GM23338 (cell line): ENCODE data around the gene SLC8A1. TPM values are rescaled to one million over a fixed set of nuclear protein-coding genes. Genes with fewer than 3 reads are reported as not detected.

ENCODE experiments used
- ATAC-seq: fragments of 200-7000 bp; cut with Tn5 transposase; 3 replicates; pipeline ENCODE4 v1.9.1; 2020
- DNase-seq: peaks from one replicate; pipeline ENCODE4 v3.0.0-alpha.2; 2015; ENCODE audit warnings: low spot score
- H2AFZ ChIP-seq: fragments of 200-600 bp; sonication (generic); 2 replicates; pipeline ENCODE4 v1.8.0; 2016; ENCODE audit warnings: antibody characterized with exemption, mild to moderate bottlenecking, moderate library complexity
- H3F3A ChIP-seq: fragments of 200-600 bp; sonication (generic); replicated peaks from 2 replicates; pipeline ENCODE4 v1.8.0; 2017; ENCODE audit warnings: antibody characterized with exemption, mixed run types, low read depth
- H3K27ac ChIP-seq: fragments of 200-600 bp; sonication (generic); 2 replicates; pipeline ENCODE4 v1.6.1; 2016; ENCODE audit warnings: low read depth
- H3K27me3 ChIP-seq: fragments of 200-600 bp; sonication (generic); 2 replicates; pipeline ENCODE4 v1.8.0; 2016; ENCODE audit warnings: mild to moderate bottlenecking, mixed run types, moderate library complexity; ENCODE audit not compliant: insufficient read depth
- H3K36me3 ChIP-seq: fragments of 200-600 bp; sonication (generic); 2 replicates; pipeline ENCODE4 v1.8.0; 2016; ENCODE audit warnings: mild to moderate bottlenecking; ENCODE audit not compliant: insufficient read depth
- H3K4me1 ChIP-seq: fragments of 200-600 bp; sonication (generic); 2 replicates; pipeline ENCODE4 v1.8.0; 2016; ENCODE audit warnings: mild to moderate bottlenecking, moderate library complexity; ENCODE audit not compliant: insufficient read depth
- H3K4me2 ChIP-seq: fragments of 200-600 bp; sonication (generic); 2 replicates; pipeline ENCODE4 v1.7.1; 2017; ENCODE audit warnings: mixed run types
- H3K4me3 ChIP-seq: fragments of 200-600 bp; sonication (generic); 2 replicates; pipeline ENCODE4 v1.6.1; 2016; ENCODE audit warnings: mixed run types
- H3K79me2 ChIP-seq: fragments of 200-600 bp; sonication (generic); replicated peaks from 2 replicates; pipeline ENCODE4 v1.8.0; 2017; ENCODE audit warnings: mild to moderate bottlenecking; ENCODE audit not compliant: insufficient read depth
- H3K9me2 ChIP-seq: fragments of 200-600 bp; sonication (generic); 2 replicates; pipeline ENCODE4 v1.8.0; 2017; ENCODE audit not compliant: insufficient read depth
- H4K20me1 ChIP-seq: fragments of 200-600 bp; sonication (generic); replicated peaks from 2 replicates; pipeline ENCODE4 v1.8.0; 2017; ENCODE audit warnings: mild to moderate bottlenecking; ENCODE audit not compliant: insufficient read depth
- H3K27ac Mint-ChIP-seq: 2 replicates; pipeline ENCODE4 v1.8.0; 2020; ENCODE audit warnings: inconsistent platforms, mild to moderate bottlenecking, moderate library complexity, mixed read lengths
- H3K27me3 Mint-ChIP-seq: 3 replicates; pipeline ENCODE4 v1.8.0; 2022; ENCODE audit warnings: low read depth, mild to moderate bottlenecking, moderate library complexity, mixed read lengths, inconsistent platforms; ENCODE audit not compliant: insufficient read depth, poor library complexity
- H3K36me3 Mint-ChIP-seq: 3 replicates; pipeline ENCODE4 v1.8.0; 2021; ENCODE audit warnings: low read depth, mild to moderate bottlenecking, inconsistent platforms, moderate library complexity, mixed read lengths
- H3K4me1 Mint-ChIP-seq: 3 replicates; pipeline ENCODE4 v1.8.0; 2020; ENCODE audit warnings: mild to moderate bottlenecking, inconsistent platforms, mixed read lengths
- H3K4me3 Mint-ChIP-seq: 3 replicates; pipeline ENCODE4 v1.8.0; 2021; ENCODE audit warnings: moderate library complexity, mild to moderate bottlenecking, inconsistent platforms, mixed read lengths
- H3K9me3 Mint-ChIP-seq: 3 replicates; pipeline ENCODE4 v1.8.0; 2020; ENCODE audit warnings: moderate library complexity, mild to moderate bottlenecking, inconsistent platforms, mixed read lengths
- CREB1 ChIP-seq: fragments of 250-450 bp; sonication (Bioruptor Pico); IDR thresholded peaks from 2 replicates; pipeline ENCODE4 v1.5.0; 2020; ENCODE audit warnings: low read depth, mild to moderate bottlenecking, moderate library complexity
- ETS1 ChIP-seq: IDR thresholded peaks from 2 replicates; pipeline ENCODE4 v1.6.1; 2016; ENCODE audit warnings: antibody characterized with exemption
- NANOG ChIP-seq: IDR thresholded peaks from 2 replicates; pipeline ENCODE4 v1.6.1; 2016; ENCODE audit warnings: antibody characterized with exemption, borderline replicate concordance
- ZNF114 ChIP-seq: fragments of 250-450 bp; sonication (Bioruptor Pico); IDR thresholded peaks from 2 replicates; pipeline ENCODE4 v1.5.0; 2020; ENCODE audit warnings: mild to moderate bottlenecking, moderate library complexity
- ZNF462 ChIP-seq: fragments of 250-450 bp; sonication (Bioruptor Pico); IDR thresholded peaks from 2 replicates; pipeline ENCODE4 v1.5.0; 2020; ENCODE audit warnings: mild to moderate bottlenecking, moderate library complexity
- polyA plus RNA-seq: library from polyadenylated mRNA; unstranded; fragments of >200 nt; fragmentation: Nextera tagmentation; extraction: Ambion mirVana; gene quantifications from 2 replicates; pipeline ENCODE4 v1.2.1, GENCODE V29; 2016
- total RNA-seq: library from RNA; depleted of rRNA; stranded (reverse); fragments of >200 nt; shearing (Covaris generic); gene quantifications from 2 replicates; pipeline ENCODE4 v1.2.3, GENCODE V29; 2014
- TF ChIP-seq, protein P1 (sequence below), 2 experiments: fragments of 200-600 bp in 1 of 2; sonication (generic) in 1 of 2; conservative IDR thresholded peaks; 2 replicates each; pipeline versions ENCODE4 v1.5.1 to v1.6.1; 2016 to 2017; ENCODE audit warnings: antibody characterized with exemption in 2 of 2, low read depth in 2 of 2, mild to moderate bottlenecking in 2 of 2, moderate library complexity in 1 of 2

Gene SLC8A1
- total and polyA plus RNA-seq, 2 experiments from 2014 or later = 2.5 to 3.3 TPM

GRCh38 chr2:40255103-40255502 is 196.8 kb downstream of the SLC8A1 start (continued):
- TF ChIP-seq CREB1 (CRISPR knock-in tag) = no peak
- TF ChIP-seq ETS1 = no peak
- no peak for TF ChIP-seq ZNF114 (CRISPR knock-in tag)
- no peak for TF ChIP-seq ZNF462 (CRISPR knock-in tag)

DNA sequence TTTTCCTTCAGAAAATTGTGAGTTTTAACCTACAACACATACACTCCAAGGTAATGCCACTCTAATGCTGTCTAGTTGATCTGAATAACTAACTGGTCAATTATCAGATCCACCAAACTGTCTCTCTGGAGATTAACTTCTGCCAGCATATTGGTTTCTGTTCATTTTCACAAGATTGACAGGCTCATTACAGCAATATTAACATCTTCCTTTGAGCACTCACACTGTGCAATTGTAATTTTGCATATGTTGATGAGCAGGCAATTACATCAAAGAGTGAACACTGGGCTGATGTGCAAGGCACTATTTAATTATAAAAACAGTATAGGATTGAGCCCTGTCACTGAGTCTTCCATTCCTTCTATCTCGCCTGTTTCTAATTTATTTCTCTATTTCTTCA is 197.3 kb downstream of the SLC8A1 start:
- no peaks in the 10 kb centered on the region for H3K9me3 Mint-ChIP-seq
- Histone ChIP-seq H3K27ac (no peak overlapping the region), H3K4me1 (peaks cover 9% of the 10 kb centered on the region; the same call in 1 of the 2 replicates), H3K27me3 (no peaks in the 10 kb centered on the region), H3F3A (no peaks in the 10 kb centered on the region), H3K4me2 (no peak overlapping the region), H3K79me2 (no peaks in the 10 kb centered on the region), H3K9me2 (no peaks in the 10 kb centered on the region; the same call in 1 of the 2 replicates), H2AFZ (no peak overlapping the region), H3K4me3 (no peak overlapping the region), H3K36me3 (no peaks in the 10 kb centered on the region), H4K20me1 (no peaks in the 10 kb centered on the region)
- TF ChIP-seq, protein P1, sequence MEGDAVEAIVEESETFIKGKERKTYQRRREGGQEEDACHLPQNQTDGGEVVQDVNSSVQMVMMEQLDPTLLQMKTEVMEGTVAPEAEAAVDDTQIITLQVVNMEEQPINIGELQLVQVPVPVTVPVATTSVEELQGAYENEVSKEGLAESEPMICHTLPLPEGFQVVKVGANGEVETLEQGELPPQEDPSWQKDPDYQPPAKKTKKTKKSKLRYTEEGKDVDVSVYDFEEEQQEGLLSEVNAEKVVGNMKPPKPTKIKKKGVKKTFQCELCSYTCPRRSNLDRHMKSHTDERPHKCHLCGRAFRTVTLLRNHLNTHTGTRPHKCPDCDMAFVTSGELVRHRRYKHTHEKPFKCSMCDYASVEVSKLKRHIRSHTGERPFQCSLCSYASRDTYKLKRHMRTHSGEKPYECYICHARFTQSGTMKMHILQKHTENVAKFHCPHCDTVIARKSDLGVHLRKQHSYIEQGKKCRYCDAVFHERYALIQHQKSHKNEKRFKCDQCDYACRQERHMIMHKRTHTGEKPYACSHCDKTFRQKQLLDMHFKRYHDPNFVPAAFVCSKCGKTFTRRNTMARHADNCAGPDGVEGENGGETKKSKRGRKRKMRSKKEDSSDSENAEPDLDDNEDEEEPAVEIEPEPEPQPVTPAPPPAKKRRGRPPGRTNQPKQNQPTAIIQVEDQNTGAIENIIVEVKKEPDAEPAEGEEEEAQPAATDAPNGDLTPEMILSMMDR (conservative IDR thresholded peaks at IDR 0.05; ENCODE audit: low read depth in 2 of 2) = no peak
- TF ChIP-seq NANOG = no peak
- H3K27ac Mint-ChIP-seq = no peak overlapping the region
- ATAC-seq = no peak
- no peak overlapping the region for H3K4me3 Mint-ChIP-seq
- peaks cover 2% of the 10 kb centered on the region for H3K27me3 Mint-ChIP-seq
- no peaks in the 10 kb centered on the region for H3K36me3 Mint-ChIP-seq
- H3K4me1 Mint-ChIP-seq = peaks cover 26% of the 10 kb centered on the region
- DNase-seq = no peak
